IPS-NIHi7 (cell line): ENCODE data around the gene GJA9.

Experiments
- DNase-seq: peaks from one replicate; pipeline ENCODE4 v3.0.0; 2012; ENCODE audit warnings: mixed read lengths; ENCODE audit errors: extremely low spot score

GJA9 gene

GRCh38 chr1:38831731-38832369 lies 49.5 kb downstream of the GJA9 start:
- no peak for DNase-seq

- DNase-seq, result no peak
Observed at GRCh38 chr1:38829368-38829767, 52.0 kb downstream of the GJA9 start.

- DNase-seq, result no peak
Observed at GRCh38 chr1:38827318-38827717, 54.1 kb downstream of the GJA9 start.

- DNase-seq, result no peak
Observed at GRCh38 chr1:38826886-38827285, 54.5 kb downstream of the GJA9 start.

- DNase-seq, result no peak
Observed at GRCh38 chr1:38826262-38826661, 55.1 kb downstream of the GJA9 start.
